Measurements from ENCODE around the gene GFRAL. TPM values are rescaled to one million over a fixed set of nuclear protein-coding genes. Genes with fewer than 3 reads are reported as not detected.

The GFRAL gene
- total RNA-seq, 1 donor from 2014 or later = not detected

DNA sequence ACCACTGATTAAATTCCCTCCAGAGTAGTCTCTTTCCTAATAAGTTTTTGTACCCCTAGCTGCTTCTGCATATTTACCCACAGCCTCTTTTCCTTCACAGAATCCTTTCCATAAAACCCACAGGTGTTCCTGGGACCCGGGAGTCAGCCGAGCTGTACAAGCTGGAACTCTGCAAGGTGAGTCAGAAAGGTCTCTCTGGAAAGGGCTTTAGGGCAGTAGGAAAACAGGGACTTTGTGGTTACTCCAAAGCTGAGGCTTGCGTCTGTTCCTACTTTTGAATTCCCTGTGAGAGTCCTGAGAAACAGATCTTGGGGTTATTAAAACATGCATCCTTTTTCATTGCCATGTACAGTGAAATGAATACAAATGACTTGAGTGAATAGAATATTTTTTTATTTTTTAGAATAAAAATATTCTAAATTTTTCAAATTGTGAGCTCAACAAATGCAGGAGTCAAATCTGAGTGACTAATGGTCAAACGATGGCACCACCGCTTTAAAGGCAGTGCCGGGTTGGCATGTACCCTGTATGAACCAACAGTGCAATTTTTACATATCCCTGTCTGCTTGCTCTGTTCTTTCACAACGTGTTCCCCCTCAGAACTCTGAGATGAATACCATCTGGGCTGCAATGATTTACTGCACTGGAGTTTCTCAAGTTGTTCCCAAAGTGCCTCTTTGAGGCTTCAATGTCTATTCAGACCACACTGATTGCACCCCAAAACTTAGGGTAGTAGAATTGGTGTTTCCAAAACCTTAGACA, 78.4 kb downstream of the GFRAL start:
- no peaks in the 10 kb centered on the region for H3K4me1 Mint-ChIP-seq (ENCODE audit: unreplicated experiment)
- no peaks in the 10 kb centered on the region for H3K9me3 Mint-ChIP-seq (ENCODE audit: unreplicated experiment)
- TF ChIP-seq, protein P1, sequence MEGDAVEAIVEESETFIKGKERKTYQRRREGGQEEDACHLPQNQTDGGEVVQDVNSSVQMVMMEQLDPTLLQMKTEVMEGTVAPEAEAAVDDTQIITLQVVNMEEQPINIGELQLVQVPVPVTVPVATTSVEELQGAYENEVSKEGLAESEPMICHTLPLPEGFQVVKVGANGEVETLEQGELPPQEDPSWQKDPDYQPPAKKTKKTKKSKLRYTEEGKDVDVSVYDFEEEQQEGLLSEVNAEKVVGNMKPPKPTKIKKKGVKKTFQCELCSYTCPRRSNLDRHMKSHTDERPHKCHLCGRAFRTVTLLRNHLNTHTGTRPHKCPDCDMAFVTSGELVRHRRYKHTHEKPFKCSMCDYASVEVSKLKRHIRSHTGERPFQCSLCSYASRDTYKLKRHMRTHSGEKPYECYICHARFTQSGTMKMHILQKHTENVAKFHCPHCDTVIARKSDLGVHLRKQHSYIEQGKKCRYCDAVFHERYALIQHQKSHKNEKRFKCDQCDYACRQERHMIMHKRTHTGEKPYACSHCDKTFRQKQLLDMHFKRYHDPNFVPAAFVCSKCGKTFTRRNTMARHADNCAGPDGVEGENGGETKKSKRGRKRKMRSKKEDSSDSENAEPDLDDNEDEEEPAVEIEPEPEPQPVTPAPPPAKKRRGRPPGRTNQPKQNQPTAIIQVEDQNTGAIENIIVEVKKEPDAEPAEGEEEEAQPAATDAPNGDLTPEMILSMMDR (IDR thresholded peaks at IDR 0.05) = no peak
- no peak overlapping the region for H3K4me3 Mint-ChIP-seq (ENCODE audit: unreplicated experiment)
- no peak overlapping the region for H3K27ac Mint-ChIP-seq (ENCODE audit: unreplicated experiment)
- H3K27me3 Mint-ChIP-seq (ENCODE audit: unreplicated experiment) = peaks cover 23% of the 10 kb centered on the region
- no peaks in the 10 kb centered on the region for H3K36me3 Mint-ChIP-seq (ENCODE audit: unreplicated experiment)
- no peak for DNase-seq (ENCODE audit: extremely low spot score, unreplicated experiment)

DNA sequence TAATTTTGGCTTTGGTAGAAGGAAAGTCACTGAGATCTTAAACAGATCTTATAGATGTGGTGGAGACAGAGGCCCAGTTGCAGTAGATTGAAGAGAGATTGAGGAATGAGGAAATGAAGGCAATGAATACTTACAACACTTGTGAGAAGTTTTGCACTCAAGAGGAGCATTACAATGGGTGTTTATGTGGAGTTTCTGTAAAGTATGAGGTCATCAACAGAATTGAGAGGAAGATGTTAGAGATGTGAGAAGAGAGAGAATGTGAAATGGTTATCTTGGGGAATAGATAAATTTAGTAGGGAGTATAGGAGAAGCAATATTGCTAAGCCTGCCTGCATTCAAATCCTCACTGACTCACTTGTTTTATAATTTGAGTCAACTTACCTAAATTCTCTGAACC, 83.4 kb downstream of the GFRAL start:
- Mint-ChIP-seq H3K4me1 (ENCODE audit: unreplicated experiment) (no peaks in the 10 kb centered on the region), H3K9me3 (ENCODE audit: unreplicated experiment) (no peaks in the 10 kb centered on the region), H3K36me3 (ENCODE audit: unreplicated experiment) (no peaks in the 10 kb centered on the region), H3K27me3 (ENCODE audit: unreplicated experiment) (peaks cover 21% of the 10 kb centered on the region), H3K4me3 (ENCODE audit: unreplicated experiment) (no peak overlapping the region), H3K27ac (ENCODE audit: unreplicated experiment) (no peak overlapping the region)
- TF ChIP-seq, protein P1 (IDR thresholded peaks at IDR 0.05) = no peak
- DNase-seq (ENCODE audit: extremely low spot score, unreplicated experiment) = no peak

DNA sequence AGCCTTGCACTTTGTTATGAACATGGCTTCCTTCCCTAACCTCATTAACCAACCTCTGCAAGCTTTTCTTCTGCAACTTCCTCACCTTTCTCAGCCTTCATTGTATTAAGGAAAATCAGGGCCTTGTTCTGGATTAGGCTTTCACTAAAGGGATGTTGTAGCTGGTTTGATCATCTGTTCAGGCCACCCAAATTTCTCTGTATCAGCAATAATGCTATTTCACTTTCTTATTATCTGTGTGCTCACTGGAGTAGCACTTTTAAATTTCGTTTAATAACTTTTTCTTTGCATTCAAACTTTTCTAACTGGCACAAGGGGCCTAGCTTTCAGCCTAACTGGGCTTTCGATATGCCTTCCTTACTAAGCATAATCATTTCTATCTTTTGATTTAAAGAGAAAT, 96.7 kb downstream of the GFRAL start:
- DNase-seq (ENCODE audit: extremely low spot score, unreplicated experiment) = no peak
- Mint-ChIP-seq H3K9me3 (ENCODE audit: unreplicated experiment) (no peaks in the 10 kb centered on the region), H3K4me1 (ENCODE audit: unreplicated experiment) (no peaks in the 10 kb centered on the region), H3K4me3 (ENCODE audit: unreplicated experiment) (no peak overlapping the region), H3K27me3 (ENCODE audit: unreplicated experiment) (peaks cover 19% of the 10 kb centered on the region), H3K36me3 (ENCODE audit: unreplicated experiment) (no peaks in the 10 kb centered on the region), H3K27ac (ENCODE audit: unreplicated experiment) (no peak overlapping the region)
- TF ChIP-seq, protein P1 (IDR thresholded peaks at IDR 0.05) = no peak

DNA sequence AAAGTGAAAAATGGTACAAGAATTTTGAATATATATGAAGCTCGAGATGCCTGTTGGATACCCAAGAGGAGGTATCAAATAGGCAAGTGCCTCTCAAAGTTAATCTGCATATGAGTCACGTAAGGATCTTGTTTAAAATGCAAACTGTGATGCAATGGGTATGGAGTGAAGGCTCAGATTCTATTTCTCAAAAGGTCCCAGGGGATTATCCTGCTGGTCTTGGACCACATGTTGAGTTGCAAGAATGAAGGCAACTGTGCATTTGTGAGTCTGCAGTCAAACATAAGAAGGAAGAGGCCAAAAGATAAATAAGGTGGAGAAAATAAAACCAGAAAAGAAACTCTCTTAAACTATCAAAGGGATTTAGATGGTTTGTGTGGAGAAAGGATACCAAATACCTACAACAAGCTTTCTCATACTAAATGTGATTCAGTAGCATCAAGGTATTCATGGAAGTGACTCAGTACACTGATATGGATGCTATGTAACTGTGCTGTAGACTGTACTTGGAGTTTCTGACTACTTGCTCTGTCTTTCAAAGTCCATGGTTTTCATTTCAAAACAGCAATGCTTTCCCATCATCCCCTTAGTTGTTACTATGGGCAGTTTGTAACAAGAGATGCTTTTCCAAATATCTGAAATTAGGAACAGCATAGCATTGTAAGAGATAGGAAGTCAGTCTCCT, 106.3 kb downstream of the GFRAL start:
- H3K27ac Mint-ChIP-seq (ENCODE audit: unreplicated experiment) = no peak overlapping the region
- H3K4me1 Mint-ChIP-seq (ENCODE audit: unreplicated experiment) = peaks cover 5% of the 10 kb centered on the region
- no peaks in the 10 kb centered on the region for H3K9me3 Mint-ChIP-seq (ENCODE audit: unreplicated experiment)
- H3K4me3 Mint-ChIP-seq (ENCODE audit: unreplicated experiment) = no peak overlapping the region
- no peak for DNase-seq (ENCODE audit: extremely low spot score, unreplicated experiment)
- H3K36me3 Mint-ChIP-seq (ENCODE audit: unreplicated experiment) = no peaks in the 10 kb centered on the region
- TF ChIP-seq, protein P1 (IDR thresholded peaks at IDR 0.05) = no peak
- H3K27me3 Mint-ChIP-seq (ENCODE audit: unreplicated experiment) = peaks cover 14% of the 10 kb centered on the region

DNA sequence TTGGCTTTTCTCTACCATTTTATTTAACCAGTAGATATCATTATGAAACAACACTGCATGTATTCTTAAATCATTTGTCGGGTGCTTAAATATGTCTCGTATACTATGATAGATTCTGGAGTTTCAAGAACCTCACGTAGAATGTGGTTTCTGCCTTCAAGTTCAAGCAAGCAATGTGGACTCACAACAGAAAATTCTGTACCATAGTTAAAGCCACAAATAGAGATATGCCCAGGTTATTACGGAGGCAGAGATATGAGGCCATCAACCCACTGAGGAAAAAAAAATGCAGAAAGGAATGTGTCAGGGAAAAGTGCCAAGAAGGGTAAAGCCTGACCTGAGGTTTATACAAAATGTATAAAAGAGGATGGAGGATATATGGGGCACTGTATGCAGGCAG, 109.9 kb downstream of the GFRAL start:
- Mint-ChIP-seq H3K4me3 (ENCODE audit: unreplicated experiment) (no peak overlapping the region), H3K36me3 (ENCODE audit: unreplicated experiment) (no peaks in the 10 kb centered on the region), H3K4me1 (ENCODE audit: unreplicated experiment) (peaks cover 5% of the 10 kb centered on the region), H3K27me3 (ENCODE audit: unreplicated experiment) (peaks cover 27% of the 10 kb centered on the region), H3K9me3 (ENCODE audit: unreplicated experiment) (no peaks in the 10 kb centered on the region), H3K27ac (ENCODE audit: unreplicated experiment) (no peak overlapping the region)
- no peak for DNase-seq (ENCODE audit: extremely low spot score, unreplicated experiment)
- TF ChIP-seq, protein P1 (IDR thresholded peaks at IDR 0.05) = no peak

Data from osteocyte (in vitro differentiated cells).